ENCODE data around the gene SFMBT1.

The SFMBT1 gene

GRCh38 chr3:52990637-52991036 lies 55.2 kb downstream of the SFMBT1 start:
- no peak for DNase-seq (ENCODE audit: low read depth)

DNA sequence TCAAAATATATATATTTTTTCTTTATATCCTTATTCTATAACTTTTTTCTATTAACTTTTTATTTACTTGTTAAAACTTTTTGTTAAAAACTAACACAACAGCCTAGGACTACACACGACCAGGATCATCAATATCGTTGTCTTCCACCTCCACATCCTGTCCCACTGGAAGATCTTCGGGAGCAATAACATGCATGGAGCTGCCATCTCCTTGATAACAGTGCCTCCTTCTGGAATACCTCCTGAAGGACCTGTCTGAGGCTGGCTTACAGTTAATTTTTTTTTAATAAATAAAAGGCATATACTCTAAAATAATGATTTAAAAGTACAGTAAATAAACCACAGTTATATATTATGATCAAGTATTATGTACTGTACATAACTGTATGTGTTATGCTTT lies 58.9 kb downstream of the SFMBT1 start:
- DNase-seq (ENCODE audit: low read depth) = no peak

DNA sequence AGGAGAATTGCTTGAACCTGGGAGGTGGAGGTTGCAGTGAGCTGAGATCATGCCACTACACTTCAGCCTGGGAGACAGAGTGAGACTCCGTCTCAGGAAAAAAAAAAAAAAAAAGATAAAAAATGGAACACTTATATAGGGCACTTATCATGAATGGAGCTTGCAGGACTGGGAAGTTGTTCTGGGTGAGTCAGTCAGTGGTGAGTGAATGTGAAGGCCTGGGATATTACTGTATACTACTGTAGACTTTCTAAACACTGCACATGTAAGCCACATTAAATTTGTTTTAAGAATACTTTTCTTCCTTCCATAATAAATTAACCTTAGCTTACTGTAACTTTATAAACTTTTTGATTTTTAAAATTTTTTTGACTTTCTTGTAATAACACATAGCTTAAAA lies 59.8 kb downstream of the SFMBT1 start:
- DNase-seq (ENCODE audit: low read depth) = no peak

GRCh38 chr3:52983828-52984227 lies 62.0 kb downstream of the SFMBT1 start:
- DNase-seq (ENCODE audit: low read depth) = no peak

DNA sequence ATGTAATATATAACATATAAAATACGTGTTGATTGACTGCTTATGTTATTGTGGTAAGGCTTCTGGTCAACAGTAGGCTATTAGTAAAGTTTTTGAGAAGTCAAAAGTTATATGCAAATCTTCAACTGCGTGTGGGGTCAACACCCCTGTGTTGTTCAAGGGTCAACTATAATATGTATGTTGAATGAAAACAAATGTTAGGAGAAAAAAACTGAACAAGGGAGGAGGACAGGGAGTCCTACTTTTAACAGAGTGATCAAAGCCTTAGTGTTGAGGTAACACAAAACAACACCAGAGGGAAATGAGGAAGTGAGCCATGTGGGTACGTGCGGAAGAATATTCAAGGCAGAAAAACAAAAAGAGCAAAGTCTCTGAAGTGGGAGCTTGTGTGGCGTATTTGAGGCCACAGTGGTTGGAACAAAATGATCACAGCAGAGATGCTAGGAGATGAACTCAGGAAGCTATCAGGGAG lies 62.5 kb downstream of the SFMBT1 start:
- DNase-seq (ENCODE audit: low read depth) = peak; percentile 46

DNA sequence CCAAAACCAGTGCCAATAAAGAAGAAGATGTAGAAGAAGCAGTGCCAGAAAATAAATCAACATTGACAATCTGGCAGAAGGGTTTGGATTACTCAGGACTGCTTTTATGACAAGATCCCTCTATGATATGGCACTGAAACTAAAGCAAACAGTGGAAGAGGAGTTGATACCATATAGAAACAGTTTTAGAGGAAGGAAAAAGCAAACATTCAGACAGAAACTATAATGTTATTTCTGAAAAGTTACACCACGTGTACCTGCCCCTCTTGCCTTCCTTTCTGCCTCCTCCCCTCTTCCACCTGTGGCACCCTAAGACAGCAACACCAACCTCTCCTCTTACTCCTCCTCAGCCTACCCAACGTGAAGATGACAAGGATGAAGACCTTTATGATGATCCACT lies 63.0 kb downstream of the SFMBT1 start:
- no peak for DNase-seq (ENCODE audit: low read depth)

DNA sequence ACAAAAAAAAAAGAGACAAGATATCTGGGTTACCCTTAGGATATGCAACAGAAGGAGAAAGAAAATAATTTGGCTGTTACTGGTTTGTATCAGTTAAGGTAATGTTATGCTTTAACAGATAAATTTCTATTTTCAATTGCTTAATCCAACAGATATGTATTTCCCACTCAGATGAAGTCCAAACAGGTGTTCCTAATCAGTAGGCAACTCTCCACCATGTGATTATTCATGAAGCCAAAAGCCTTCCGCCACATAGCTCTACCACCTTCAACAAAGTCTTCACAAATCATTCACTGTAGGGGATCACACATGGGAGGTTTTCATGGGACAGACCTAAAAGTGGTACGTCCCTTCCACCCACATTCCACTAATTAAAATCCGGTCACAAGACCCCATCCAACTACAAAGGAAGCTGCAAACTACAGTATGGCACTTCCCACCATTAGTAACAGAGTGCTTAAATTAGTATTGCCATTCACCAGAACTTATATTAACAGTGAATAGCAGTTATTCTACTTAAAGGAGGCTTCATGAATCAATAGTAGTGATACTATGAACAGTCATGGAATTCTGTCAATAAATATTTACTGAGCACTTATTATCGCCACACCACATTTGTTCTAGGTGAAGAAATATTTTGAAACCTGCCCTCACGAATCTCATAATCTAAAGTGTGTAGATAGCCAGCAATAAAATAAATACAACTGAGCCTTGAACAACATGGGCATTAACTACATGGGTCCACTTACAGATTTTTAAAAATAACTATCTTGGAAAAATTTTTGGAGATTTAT lies 66.5 kb downstream of the SFMBT1 start:
- no peak for DNase-seq (ENCODE audit: low read depth)

DNA sequence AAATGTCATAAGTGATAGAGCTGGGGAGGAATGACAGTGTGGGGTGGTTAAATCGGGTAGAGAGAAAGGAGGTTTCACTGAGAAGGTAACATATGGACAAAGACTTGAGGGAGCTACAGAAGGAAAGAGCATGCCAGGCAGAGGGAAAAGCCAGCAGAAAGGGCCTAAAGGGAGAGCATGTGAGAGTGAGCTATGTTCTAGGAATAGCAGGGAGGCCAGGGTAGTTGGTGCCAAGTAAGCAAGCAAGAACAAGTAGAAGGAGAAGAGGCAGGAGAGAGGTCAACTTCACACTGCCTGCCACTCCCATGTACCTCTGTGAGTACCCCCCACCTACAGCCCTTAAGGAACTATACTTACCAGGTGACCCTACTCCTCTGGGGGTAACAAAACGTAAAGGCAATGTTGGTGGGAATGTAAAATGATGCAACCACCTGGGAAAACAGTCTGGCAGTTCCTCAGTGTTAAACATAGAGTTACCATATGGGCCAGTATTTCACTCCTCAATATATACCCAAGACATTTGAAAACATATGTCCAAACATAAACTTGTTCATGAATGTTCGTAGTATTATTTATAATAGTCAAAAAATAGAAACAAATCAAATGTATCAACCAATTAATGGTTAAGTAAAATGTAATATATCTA lies 67.6 kb downstream of the SFMBT1 start:
- no peak for DNase-seq (ENCODE audit: low read depth)

DNA sequence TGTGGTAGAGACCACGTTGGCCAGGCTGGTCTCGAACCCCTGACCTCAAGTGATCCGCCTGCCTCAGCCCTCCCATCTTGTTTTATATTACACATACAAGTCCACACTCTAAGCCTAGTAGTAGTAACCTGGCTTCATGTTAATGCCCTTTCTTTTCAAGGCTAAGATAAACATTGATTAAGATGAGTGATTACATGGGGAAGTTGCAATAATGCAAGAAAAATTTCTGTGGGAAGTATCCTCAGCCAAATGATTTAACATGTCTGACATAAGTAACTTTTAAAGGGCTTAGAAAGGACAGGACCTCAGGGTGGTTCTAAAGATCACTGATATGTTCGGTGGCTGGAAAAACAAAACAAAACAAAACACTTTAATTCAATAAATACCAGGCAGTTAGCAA lies 72.1 kb downstream of the SFMBT1 start:
- DNase-seq (ENCODE audit: low read depth) = no peak

DNA sequence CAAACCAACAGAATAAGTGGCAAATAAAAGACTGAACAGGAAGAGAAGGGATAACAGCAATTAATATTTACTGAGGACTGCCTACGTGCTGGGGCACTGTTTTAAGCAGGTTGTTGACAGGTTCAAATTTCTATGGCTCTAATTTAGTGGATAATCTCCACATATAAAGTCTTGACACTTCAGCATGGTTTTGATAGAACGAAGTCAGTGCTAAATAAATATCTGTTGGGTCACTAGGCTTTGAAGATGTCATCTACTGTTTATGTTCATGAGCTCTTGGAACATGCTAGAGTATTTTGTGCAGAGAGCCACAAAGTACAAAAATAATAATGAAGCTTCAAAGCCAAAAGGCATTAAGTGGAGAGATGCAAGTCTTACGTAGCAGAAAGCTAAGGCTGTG lies 74.0 kb downstream of the SFMBT1 start:
- no peak for DNase-seq (ENCODE audit: low read depth)

DNA sequence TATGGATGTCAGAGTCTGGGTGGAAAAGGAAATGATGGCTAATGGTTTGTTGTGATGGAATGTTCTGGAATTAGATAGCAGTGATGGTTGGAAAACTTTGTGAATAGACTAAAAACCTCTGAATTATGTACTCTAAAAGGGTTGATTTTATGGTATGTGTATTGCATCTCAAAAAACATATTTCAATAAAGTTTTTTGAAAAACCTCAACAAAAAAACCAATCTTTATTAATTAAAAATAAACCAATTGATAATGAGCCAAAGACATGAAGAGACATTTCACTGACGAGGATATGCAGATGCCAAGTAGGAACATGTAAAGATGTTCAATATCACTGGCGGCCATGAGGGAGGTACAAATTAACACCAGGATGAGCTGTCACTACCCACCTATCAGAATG lies 78.5 kb downstream of the SFMBT1 start:
- no peak for DNase-seq (ENCODE audit: low read depth)

GRCh38 chr3:52962160-52962559 lies 83.7 kb downstream of the SFMBT1 start:
- no peak for DNase-seq (ENCODE audit: low read depth)

- no peak for DNase-seq (ENCODE audit: low read depth)
These were observed 86.1 kb downstream of the SFMBT1 start for GRCh38 chr3:52959773-52960172.

DNA sequence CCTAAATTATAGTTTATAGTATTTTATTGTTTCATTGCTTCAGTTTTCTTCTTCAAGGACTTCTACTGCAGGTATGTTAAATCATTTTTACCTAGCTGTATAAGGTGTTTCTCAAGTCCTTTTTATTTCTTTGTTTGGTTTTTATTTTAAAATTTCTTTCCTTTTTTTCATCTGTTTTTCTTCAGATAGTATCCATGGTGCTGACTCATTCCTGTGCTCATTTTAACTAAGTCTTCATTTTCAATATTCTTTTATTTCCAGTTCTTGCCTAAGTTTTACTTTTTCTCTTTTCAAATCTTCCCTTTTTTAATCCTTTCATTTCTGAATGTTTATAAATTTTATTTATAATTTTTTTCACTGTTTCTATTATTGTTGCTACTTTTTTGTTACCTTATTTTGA lies 106.3 kb downstream of the SFMBT1 start:
- DNase-seq (ENCODE audit: low read depth) = no peak

- peak; percentile 28 for DNase-seq (ENCODE audit: low read depth)
These were observed 111.0 kb downstream of the SFMBT1 start for GRCh38 chr3:52934630-52935530.

- no peak for DNase-seq (ENCODE audit: low read depth)
These were observed 114.0 kb downstream of the SFMBT1 start for GRCh38 chr3:52931889-52932288.

DNA sequence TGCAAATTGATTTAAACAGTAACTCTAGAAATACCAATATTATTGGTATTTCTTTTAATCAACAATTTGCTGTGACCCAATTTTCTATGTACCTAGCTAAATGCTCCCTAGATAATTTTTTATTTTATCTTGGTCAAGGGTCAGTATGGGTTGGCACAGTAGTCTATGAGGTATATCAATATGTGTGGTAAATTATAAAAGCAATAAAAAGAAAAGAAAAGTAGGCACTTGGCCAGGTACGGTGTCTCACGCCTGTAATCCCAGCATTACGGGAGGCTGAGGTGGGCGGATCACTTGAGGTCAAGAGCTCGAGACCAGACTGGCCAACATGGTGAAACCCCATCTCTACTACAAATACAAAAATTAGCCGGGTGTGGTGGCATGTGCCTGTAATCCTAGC lies 114.5 kb downstream of the SFMBT1 start:
- DNase-seq (ENCODE audit: low read depth) = no peak

DNA sequence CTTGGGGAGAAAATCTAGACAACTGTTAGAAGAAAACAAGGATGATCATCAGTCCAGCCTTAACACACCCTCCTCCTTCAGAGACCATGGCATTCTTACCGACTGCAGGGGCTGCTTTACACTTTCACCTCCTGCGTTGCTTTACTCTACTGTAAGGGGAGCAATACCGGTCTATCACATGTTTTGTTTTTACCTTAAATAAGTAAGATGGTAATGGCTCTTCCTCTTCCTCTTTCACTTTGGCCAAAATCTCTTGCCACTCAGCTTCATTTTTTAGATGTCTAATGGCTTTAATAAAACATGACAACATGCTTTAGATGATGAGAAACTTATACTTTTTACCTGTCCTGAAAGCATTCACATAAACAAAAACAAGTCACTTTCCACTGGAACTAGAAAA lies 115.1 kb downstream of the SFMBT1 start:
- no peak for DNase-seq (ENCODE audit: low read depth)

DNA sequence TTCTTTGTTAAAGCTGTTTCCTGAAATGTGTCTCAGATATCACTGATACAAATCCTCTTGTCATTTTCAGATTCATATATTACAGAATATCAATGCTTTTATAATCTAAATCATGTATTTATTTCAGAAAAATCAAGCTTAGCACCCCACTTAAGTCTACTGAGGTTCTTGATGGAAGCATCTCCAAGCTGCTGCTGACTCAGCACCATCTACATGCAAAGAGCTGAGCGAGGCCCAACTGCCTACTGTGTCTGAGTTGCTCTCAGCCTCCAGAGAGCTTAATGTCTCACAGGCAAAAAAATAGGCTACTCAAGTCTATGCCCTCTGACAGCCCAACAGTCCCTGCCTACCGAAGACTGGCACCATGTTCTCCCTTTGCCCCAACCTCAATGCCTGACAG lies 119.3 kb downstream of the SFMBT1 start:
- DNase-seq (ENCODE audit: low read depth) = no peak

GRCh38 chr3:52925405-52926313 lies 120.2 kb downstream of the SFMBT1 start:
- DNase-seq (ENCODE audit: low read depth) = no peak

DNA sequence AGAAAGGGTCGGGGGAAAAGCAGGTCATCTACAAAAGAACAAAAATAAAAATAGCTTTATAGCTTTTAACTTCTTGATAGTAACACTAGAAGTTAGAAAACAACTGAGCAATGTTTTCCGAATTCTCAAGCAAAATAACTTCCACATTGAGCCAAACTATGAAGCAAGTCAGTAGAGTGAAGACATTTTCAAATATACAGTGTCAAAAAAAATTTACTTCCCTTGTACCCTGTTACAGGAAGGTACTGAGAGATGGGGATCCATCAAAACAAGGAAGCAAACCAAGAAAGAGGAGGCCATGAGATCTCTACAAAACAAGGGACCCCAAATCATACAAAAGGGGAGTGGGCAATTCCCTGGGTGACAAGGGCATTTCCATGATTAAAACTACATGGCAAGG lies 121.9 kb downstream of the SFMBT1 start:
- no peak for DNase-seq (ENCODE audit: low read depth)

GRCh38 chr3:52920841-52921240 lies 125.0 kb downstream of the SFMBT1 start:
- DNase-seq (ENCODE audit: low read depth) = no peak
